HCT116 (cell line): ENCODE results near the gene ADAD2. TPM values are rescaled to one million over a fixed set of nuclear protein-coding genes. Genes with fewer than 3 reads are reported as not detected.

Experiments used
- ATAC-seq: fragments of 200-7000 bp; cut with Tn5 transposase; 2 replicates; pipeline ENCODE4 v1.9.1; 2020; ENCODE audit warnings: mild to moderate bottlenecking, moderate library complexity
- BruUV-seq: library from RNA; stranded (reverse); fragments of 400-500 nt; replicated peaks from 2 replicates; lab custom pipeline; 2021; lab: Mats Ljungman, UMichigan
- CTCF ChIA-PET: fragments of 300-600 bp; sonication (Branson Sonifier 250); formaldehyde crosslinking; loops from one replicate; lab custom pipeline; 2021; ENCODE audit warnings: antibody characterized with exemption; lab: Charles Lee
- POLR2A ChIA-PET: fragments of 300-600, 350-600 bp; sonication (Branson Sonifier 250); formaldehyde crosslinking; loops from one replicate; lab custom pipeline; 2021; ENCODE audit warnings: antibody characterized with exemption; lab: Charles Lee
- RAD21 ChIA-PET, 2 experiments: fragments of 300-600 bp; sonication (Branson Sonifier 250); formaldehyde crosslinking; loops; one replicate each; lab custom pipeline; 2023; ENCODE audit warnings: low total read pairs in 2 of 2; ENCODE audit not compliant: uncharacterized antibody in 2 of 2, unreplicated experiment in 2 of 2, low non-redundant PET in 1 of 2; lab: Charles Lee
- DNase-seq: peaks from one replicate; pipeline ENCODE4 v3.0.0-alpha.2; 2010; ENCODE audit warnings: low read depth, low spot score
- H2AFZ ChIP-seq: fragments of 200-600 bp; shearing (Covaris generic), sonication (generic); 2 replicates; pipeline ENCODE4 v1.6.1; 2017; ENCODE audit warnings: low read depth, mixed run types, mixed read lengths, antibody characterized with exemption, low read length; ENCODE audit not compliant: poor library complexity, severe bottlenecking
- H3K27ac ChIP-seq: 2 replicates; pipeline ENCODE4 v1.5.1; 2012; ENCODE audit warnings: low read depth, low read length
- H3K27me3 ChIP-seq: fragments of 200-600 bp; sonication (generic); 2 replicates; pipeline ENCODE4 v1.6.1; 2016; ENCODE audit warnings: mixed run types, low read length, mixed read lengths; ENCODE audit not compliant: insufficient read depth
- H3K36me3 ChIP-seq, 2 experiments: fragments of 200-500 bp in 1 of 2; fragments of 200-600 bp in 1 of 2; sonication (Bioruptor generic) in 1 of 2; sonication (generic) in 1 of 2; 2 replicates each; pipeline versions ENCODE4 v1.5.1 to v1.6.1; 2014 to 2016; ENCODE audit warnings: low read length in 2 of 2, inconsistent platforms in 1 of 2, mixed read lengths in 1 of 2, mixed run types in 1 of 2; ENCODE audit not compliant: insufficient read depth in 2 of 2, control insufficient read depth in 1 of 2
- H3K4me1 ChIP-seq, 2 experiments: fragments of 200-600 bp in 1 of 2; sonication (generic) in 1 of 2; 2 replicates each; pipeline versions ENCODE4 v1.5.1 to v1.6.1; 2012 to 2017; ENCODE audit warnings: low read length in 2 of 2, inconsistent platforms in 1 of 2, mild to moderate bottlenecking in 1 of 2, mixed read lengths in 1 of 2, mixed run types in 1 of 2, moderate library complexity in 1 of 2; ENCODE audit not compliant: insufficient read depth in 2 of 2, control insufficient read depth in 1 of 2
- H3K4me2 ChIP-seq: fragments of 200-600 bp; sonication (generic); 2 replicates; pipeline ENCODE4 v1.6.1; 2017; ENCODE audit warnings: mixed run types, low read length, mixed read lengths
- H3K4me3 ChIP-seq, 2 experiments: fragments of 200-600 bp in 1 of 2; sonication (generic) in 1 of 2; replicated peaks in 1 of 2; 2 replicates each; pipeline ENCODE4 v1.5.1; 2011 to 2016; ENCODE audit warnings: low read length in 2 of 2, control low read depth in 1 of 2, low read depth in 1 of 2, mild to moderate bottlenecking in 1 of 2, mixed read lengths in 1 of 2, mixed run types in 1 of 2
- H3K79me2 ChIP-seq: fragments of 200-600 bp; sonication (generic); 2 replicates; pipeline ENCODE4 v1.6.1; 2017; ENCODE audit warnings: mild to moderate bottlenecking, mixed run types, low read length, moderate library complexity, mixed read lengths; ENCODE audit not compliant: insufficient read depth
- H3K9ac ChIP-seq: fragments of 200-600 bp; sonication (generic); 2 replicates; pipeline ENCODE4 v1.6.1; 2016; ENCODE audit warnings: low read length, mixed read lengths
- H3K9me2 ChIP-seq: fragments of 200-600 bp; sonication (generic), shearing (Covaris generic); 2 replicates; pipeline ENCODE4 v1.6.1; 2017; ENCODE audit warnings: mixed run types, mild to moderate bottlenecking, moderate library complexity; ENCODE audit not compliant: insufficient read depth
- H3K9me3 ChIP-seq, 2 experiments: fragments of 200-500 bp in 1 of 2; fragments of 200-600 bp in 1 of 2; sonication (Bioruptor generic) in 1 of 2; sonication (generic) in 1 of 2; 2 replicates each; pipeline ENCODE4 v1.6.1; 2014 to 2017; ENCODE audit warnings: low read length in 2 of 2, mixed read lengths in 2 of 2, inconsistent platforms in 1 of 2, low read depth in 1 of 2, mild to moderate bottlenecking in 1 of 2, mixed run types in 1 of 2, moderate library complexity in 1 of 2; ENCODE audit not compliant: control insufficient read depth in 1 of 2, insufficient read depth in 1 of 2
- H4K20me1 ChIP-seq: fragments of 200-600 bp; sonication (generic), shearing (Covaris generic); 2 replicates; pipeline ENCODE4 v1.6.1; 2017; ENCODE audit warnings: mixed run types, mild to moderate bottlenecking, moderate library complexity; ENCODE audit not compliant: insufficient read depth
- CEBPB ChIP-seq: IDR thresholded peaks from 2 replicates; pipeline ENCODE4 v1.6.1; 2012; ENCODE audit warnings: low read depth
- ELF1 ChIP-seq: IDR thresholded peaks from 2 replicates; pipeline ENCODE4 v1.6.1; 2012; ENCODE audit warnings: low read depth, borderline replicate concordance
- EZH2 ChIP-seq: fragments of 200-600 bp; sonication (generic); IDR thresholded peaks from 2 replicates; pipeline ENCODE4 v1.6.1; 2017; ENCODE audit warnings: antibody characterized with exemption, mixed run types
- EZH2phosphoT487 ChIP-seq: fragments of 200-600 bp; IDR thresholded peaks from 2 replicates; pipeline ENCODE4 v1.6.1; 2018; ENCODE audit warnings: antibody characterized with exemption, borderline replicate concordance
- JUND ChIP-seq: IDR thresholded peaks from 2 replicates; pipeline ENCODE4 v1.6.1; 2012
- POLR2AphosphoS5 ChIP-seq: IDR thresholded peaks from 2 replicates; pipeline ENCODE4 v1.6.1; 2011; ENCODE audit warnings: mild to moderate bottlenecking, low read depth, low read length, moderate library complexity
- SIN3A ChIP-seq: IDR thresholded peaks from 2 replicates; pipeline ENCODE4 v1.6.1; 2012; ENCODE audit warnings: low read depth
- SP1 ChIP-seq: IDR thresholded peaks from 2 replicates; pipeline ENCODE4 v1.6.1; 2012; ENCODE audit warnings: low read depth
- SRF ChIP-seq: IDR thresholded peaks from 2 replicates; pipeline ENCODE4 v1.6.1; 2012; ENCODE audit warnings: low read depth
- TCF7L2 ChIP-seq: IDR thresholded peaks from 2 replicates; pipeline ENCODE4 v1.7.0; 2011; ENCODE audit warnings: borderline replicate concordance, inconsistent platforms; ENCODE audit not compliant: insufficient read depth, insufficient read length; ENCODE audit errors: extremely low read depth
- YY1 ChIP-seq: IDR thresholded peaks from 2 replicates; pipeline ENCODE4 v1.6.1; 2011; ENCODE audit warnings: low read length, low read depth, moderate library complexity, mild to moderate bottlenecking; ENCODE audit not compliant: insufficient replicate concordance; ENCODE audit errors: extremely low read depth
- ZBTB33 ChIP-seq: IDR thresholded peaks from 2 replicates; pipeline ENCODE4 v1.6.1; 2011; ENCODE audit warnings: mild to moderate bottlenecking, low read length, moderate library complexity; ENCODE audit not compliant: insufficient replicate concordance; ENCODE audit errors: extremely low read depth
- ZNF274 ChIP-seq: fragments of 200-500 bp; sonication (Bioruptor generic); IDR thresholded peaks from 2 replicates; pipeline ENCODE4 v1.6.1; 2014; ENCODE audit warnings: mild to moderate bottlenecking, low read depth, low read length, inconsistent platforms
- intact Hi-C: fragments of 100-400 bp; cut with micrococcal nuclease; formaldehyde crosslinking; loops from 2 replicates; pipeline ENCODE4 v1.10.0; 2022
- total RNA-seq: library from RNA; stranded (reverse); gene quantifications from one replicate; pipeline ENCODE4 v1.2.1, GENCODE V29; 2021; ENCODE audit not compliant: unreplicated experiment
- TF ChIP-seq, protein P1 (sequence below): IDR thresholded peaks from 2 replicates; pipeline ENCODE4 v1.6.1; 2012; ENCODE audit warnings: low read depth

Gene ADAD2
- total RNA-seq, 1 experiment from 2014 or later, result not detected

DNA sequence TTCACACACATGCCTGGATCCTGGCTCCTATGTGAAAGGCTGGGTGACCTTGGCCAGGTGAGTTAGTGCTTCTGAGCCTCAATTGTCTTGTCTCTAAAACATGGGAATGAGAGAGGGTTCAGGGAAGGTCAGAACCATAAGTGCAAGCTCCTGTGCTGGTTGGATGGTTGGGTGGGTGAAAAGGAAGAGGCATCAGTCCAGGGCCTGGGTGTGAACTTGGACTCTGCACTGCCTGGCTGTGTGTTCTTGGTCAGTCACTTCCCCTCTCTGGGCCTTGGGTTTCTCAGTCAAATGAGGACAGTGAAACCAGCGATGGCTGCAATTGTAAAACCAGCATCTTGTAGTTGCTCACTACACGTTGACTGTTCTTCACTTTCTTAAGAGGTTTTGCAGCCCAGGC is 49.5 kb downstream of the ADAD2 start:
- Histone ChIP-seq H3K4me1 (no peaks in the 10 kb centered on the region), H4K20me1 (no peaks in the 10 kb centered on the region), H3K9me3 (no peaks in the 10 kb centered on the region), H3K79me2 (no peaks in the 10 kb centered on the region), H3K9me2 (no peaks in the 10 kb centered on the region), H2AFZ (no peak overlapping the region), H3K9ac (no peak overlapping the region), H3K27ac (no peak overlapping the region), H3K27me3 (peaks cover 28% of the 10 kb centered on the region; the same call in 1 of the 2 replicates), H3K36me3 (no peaks in the 10 kb centered on the region), H3K4me3 (no peak overlapping the region), H3K4me2 (no peak overlapping the region)
- DNase-seq, result no peak
- ChIA-PET POLR2A (no interaction called here), CTCF (no interaction called here), RAD21 (no interaction called here)
- intact Hi-C loops, result no loop called here
- no TSS peak for BruUV-seq
- TF ChIP-seq SRF (no peak), ELF1 (no peak), ZNF274 (no peak), EZH2phosphoT487 (no peak), JUND (no peak), SP1 (no peak)
- ATAC-seq, result no peak

GRCh38 chr16:84241778-84242177 is 50.8 kb downstream of the ADAD2 start:
- RAD21 ChIA-PET, result no interaction called here
- POLR2A ChIA-PET, result no interaction called here

More at GRCh38 chr16:84241778-84242177, 50.8 kb downstream of the ADAD2 start:
- peaks cover 28% of the 10 kb centered on the region; the same call in 1 of the 2 replicates for H3K27me3 ChIP-seq
- no peaks in the 10 kb centered on the region for H3K4me1 ChIP-seq
- ATAC-seq (no peak), DNase-seq (no peak)
- H3K36me3 ChIP-seq, result no peaks in the 10 kb centered on the region
- no peaks in the 10 kb centered on the region for H3K79me2 ChIP-seq
- no peak overlapping the region for H3K27ac ChIP-seq
- intact Hi-C loops, result no loop called here
- H3K9me2 ChIP-seq, result no peaks in the 10 kb centered on the region
- H3K4me3 ChIP-seq, result no peak overlapping the region
- BruUV-seq, result no TSS peak
- CTCF ChIA-PET, result no interaction called here
- TF ChIP-seq, protein P1, sequence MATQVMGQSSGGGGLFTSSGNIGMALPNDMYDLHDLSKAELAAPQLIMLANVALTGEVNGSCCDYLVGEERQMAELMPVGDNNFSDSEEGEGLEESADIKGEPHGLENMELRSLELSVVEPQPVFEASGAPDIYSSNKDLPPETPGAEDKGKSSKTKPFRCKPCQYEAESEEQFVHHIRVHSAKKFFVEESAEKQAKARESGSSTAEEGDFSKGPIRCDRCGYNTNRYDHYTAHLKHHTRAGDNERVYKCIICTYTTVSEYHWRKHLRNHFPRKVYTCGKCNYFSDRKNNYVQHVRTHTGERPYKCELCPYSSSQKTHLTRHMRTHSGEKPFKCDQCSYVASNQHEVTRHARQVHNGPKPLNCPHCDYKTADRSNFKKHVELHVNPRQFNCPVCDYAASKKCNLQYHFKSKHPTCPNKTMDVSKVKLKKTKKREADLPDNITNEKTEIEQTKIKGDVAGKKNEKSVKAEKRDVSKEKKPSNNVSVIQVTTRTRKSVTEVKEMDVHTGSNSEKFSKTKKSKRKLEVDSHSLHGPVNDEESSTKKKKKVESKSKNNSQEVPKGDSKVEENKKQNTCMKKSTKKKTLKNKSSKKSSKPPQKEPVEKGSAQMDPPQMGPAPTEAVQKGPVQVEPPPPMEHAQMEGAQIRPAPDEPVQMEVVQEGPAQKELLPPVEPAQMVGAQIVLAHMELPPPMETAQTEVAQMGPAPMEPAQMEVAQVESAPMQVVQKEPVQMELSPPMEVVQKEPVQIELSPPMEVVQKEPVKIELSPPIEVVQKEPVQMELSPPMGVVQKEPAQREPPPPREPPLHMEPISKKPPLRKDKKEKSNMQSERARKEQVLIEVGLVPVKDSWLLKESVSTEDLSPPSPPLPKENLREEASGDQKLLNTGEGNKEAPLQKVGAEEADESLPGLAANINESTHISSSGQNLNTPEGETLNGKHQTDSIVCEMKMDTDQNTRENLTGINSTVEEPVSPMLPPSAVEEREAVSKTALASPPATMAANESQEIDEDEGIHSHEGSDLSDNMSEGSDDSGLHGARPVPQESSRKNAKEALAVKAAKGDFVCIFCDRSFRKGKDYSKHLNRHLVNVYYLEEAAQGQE, result no peak
- TF ChIP-seq SIN3A (no peak), ZBTB33 (no peak), JUND (no peak), ELF1 (no peak), YY1 (no peak), EZH2 (no peak), CEBPB (no peak), ZNF274 (no peak), TCF7L2 (no peak), POLR2AphosphoS5 (no peak)
- no peaks in the 10 kb centered on the region for H3K9me3 ChIP-seq
- H3K9ac ChIP-seq, result no peak overlapping the region
- no peak overlapping the region for H2AFZ ChIP-seq
- no peak overlapping the region for H3K4me2 ChIP-seq
- H4K20me1 ChIP-seq, result no peaks in the 10 kb centered on the region
